OCI-LY7 (cell line): ENCODE data around the gene PTPA.

Experiments used
- CTCF ChIP-seq: fragments of 200-600 bp; sonication (generic); conservative IDR thresholded peaks from 2 replicates; pipeline ENCODE4 v1.5.1; 2014; ENCODE audit warnings: mild to moderate bottlenecking, antibody characterized with exemption, low read length, moderate library complexity, mixed read lengths
- EZH2phosphoT487 ChIP-seq: fragments of 200-600 bp; sonication (generic); IDR thresholded peaks from 2 replicates; pipeline ENCODE4 v1.6.1; 2018; ENCODE audit warnings: low read depth, borderline replicate concordance, mild to moderate bottlenecking, mixed run types, antibody characterized with exemption, low read length, moderate library complexity, mixed read lengths

GRCh38 chr9:129146441-129146941 is 35.3 kb downstream of the PTPA start:
- TF ChIP-seq CTCF (no peak), EZH2phosphoT487 (no peak)
